Neural cell (in vitro differentiated cells): ENCODE measurements around the gene MACROD1.

Experiments
- EZH2 ChIP-seq: fragments of 200-600, 300-800 bp; shearing (Covaris generic), sonication (generic); IDR thresholded peaks from 2 replicates; pipeline ENCODE4 v1.6.1; 2014; ENCODE audit warnings: antibody characterized with exemption, low read length, borderline replicate concordance, mild to moderate bottlenecking; ENCODE audit not compliant: insufficient read depth, poor library complexity, severe bottlenecking
- POLR2AphosphoS5 ChIP-seq: IDR thresholded peaks from 2 replicates; pipeline ENCODE4 v1.6.1; 2012
- TF ChIP-seq, protein P1 (sequence below): fragments of 450-650 bp; IDR thresholded peaks from 2 replicates; pipeline ENCODE4 v1.5.1; 2014; ENCODE audit warnings: antibody characterized with exemption, mild to moderate bottlenecking, moderate library complexity; ENCODE audit not compliant: poor library complexity, severe bottlenecking
- TF ChIP-seq, protein P2 (sequence below): IDR thresholded peaks from 2 replicates; pipeline ENCODE4 v1.6.1; 2012; ENCODE audit warnings: borderline replicate concordance

DNA sequence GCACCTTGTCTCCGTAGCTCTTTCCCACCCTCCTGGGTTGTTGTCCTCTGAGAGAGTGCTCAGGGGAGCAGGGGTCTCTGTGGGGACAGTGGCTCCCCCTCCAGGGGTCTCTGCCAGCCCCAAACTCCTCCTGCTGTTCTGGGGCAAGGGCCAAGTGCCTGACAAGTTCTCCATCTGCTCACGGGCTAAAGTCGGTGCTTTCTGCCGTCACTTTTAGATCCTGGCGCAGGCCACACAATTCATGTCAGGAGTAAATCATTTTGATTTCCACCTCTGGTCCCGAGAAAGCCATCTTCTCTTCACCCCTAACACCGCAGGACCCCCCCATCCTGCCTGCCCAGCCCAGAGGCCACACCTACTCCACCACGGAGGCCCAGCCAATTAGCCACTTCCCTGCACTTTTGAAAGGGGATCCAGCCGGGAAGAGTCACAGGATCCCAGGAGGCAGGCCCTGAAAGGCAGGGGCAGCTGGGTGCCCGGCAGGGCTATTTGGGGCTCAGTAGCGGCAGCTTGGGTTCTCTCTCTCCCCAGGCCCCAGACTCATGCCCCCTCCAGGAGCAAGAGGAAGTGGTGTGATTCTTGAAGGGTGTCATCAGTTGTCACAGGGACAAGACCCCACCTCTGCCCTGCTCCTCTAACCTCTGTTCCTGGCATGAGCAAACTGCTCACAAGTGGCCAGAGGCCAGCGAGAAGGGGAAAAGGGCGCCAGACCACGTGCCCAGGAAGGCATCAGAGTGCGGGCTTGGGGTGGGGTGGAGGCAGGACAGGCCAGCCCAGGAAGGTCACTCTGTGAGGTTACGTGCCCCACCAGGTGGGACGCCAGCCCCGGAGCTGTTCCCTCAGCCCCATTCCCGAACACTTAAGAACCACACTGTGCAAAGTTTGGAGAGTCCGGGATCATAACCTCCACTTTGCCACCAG is 1.3 kb downstream of the MACROD1 start:
- TF ChIP-seq, protein P1, sequence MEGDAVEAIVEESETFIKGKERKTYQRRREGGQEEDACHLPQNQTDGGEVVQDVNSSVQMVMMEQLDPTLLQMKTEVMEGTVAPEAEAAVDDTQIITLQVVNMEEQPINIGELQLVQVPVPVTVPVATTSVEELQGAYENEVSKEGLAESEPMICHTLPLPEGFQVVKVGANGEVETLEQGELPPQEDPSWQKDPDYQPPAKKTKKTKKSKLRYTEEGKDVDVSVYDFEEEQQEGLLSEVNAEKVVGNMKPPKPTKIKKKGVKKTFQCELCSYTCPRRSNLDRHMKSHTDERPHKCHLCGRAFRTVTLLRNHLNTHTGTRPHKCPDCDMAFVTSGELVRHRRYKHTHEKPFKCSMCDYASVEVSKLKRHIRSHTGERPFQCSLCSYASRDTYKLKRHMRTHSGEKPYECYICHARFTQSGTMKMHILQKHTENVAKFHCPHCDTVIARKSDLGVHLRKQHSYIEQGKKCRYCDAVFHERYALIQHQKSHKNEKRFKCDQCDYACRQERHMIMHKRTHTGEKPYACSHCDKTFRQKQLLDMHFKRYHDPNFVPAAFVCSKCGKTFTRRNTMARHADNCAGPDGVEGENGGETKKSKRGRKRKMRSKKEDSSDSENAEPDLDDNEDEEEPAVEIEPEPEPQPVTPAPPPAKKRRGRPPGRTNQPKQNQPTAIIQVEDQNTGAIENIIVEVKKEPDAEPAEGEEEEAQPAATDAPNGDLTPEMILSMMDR, result no peak
- no peak for TF ChIP-seq EZH2
- TF ChIP-seq, protein P2, sequence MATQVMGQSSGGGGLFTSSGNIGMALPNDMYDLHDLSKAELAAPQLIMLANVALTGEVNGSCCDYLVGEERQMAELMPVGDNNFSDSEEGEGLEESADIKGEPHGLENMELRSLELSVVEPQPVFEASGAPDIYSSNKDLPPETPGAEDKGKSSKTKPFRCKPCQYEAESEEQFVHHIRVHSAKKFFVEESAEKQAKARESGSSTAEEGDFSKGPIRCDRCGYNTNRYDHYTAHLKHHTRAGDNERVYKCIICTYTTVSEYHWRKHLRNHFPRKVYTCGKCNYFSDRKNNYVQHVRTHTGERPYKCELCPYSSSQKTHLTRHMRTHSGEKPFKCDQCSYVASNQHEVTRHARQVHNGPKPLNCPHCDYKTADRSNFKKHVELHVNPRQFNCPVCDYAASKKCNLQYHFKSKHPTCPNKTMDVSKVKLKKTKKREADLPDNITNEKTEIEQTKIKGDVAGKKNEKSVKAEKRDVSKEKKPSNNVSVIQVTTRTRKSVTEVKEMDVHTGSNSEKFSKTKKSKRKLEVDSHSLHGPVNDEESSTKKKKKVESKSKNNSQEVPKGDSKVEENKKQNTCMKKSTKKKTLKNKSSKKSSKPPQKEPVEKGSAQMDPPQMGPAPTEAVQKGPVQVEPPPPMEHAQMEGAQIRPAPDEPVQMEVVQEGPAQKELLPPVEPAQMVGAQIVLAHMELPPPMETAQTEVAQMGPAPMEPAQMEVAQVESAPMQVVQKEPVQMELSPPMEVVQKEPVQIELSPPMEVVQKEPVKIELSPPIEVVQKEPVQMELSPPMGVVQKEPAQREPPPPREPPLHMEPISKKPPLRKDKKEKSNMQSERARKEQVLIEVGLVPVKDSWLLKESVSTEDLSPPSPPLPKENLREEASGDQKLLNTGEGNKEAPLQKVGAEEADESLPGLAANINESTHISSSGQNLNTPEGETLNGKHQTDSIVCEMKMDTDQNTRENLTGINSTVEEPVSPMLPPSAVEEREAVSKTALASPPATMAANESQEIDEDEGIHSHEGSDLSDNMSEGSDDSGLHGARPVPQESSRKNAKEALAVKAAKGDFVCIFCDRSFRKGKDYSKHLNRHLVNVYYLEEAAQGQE, result no peak
- no peak for TF ChIP-seq POLR2AphosphoS5
